Stimulated activated CD4-positive, alpha-beta T cell treated with anti-CD3 and anti-CD28 coated beads, Interleukin-1b, Interleukin-23, amount 100 ng/mL, for 1 hour (primary cell): Measurements from ENCODE around the gene MYO1F.
"Not testable (repeated sequence)": the region's sequence is repeated elsewhere in the genome, so short reads cannot be mapped to it uniquely, and the experiment has no call there.

Source experiments
- DNase-seq, 2 donors: peaks; one replicate each; pipeline ENCODE4 v3.0.0-alpha.2; 2020; ENCODE audit warnings: low read depth in 2 of 2

The MYO1F gene

GRCh38 chr19:8564866-8565265 is 12.4 kb downstream of the MYO1F start:
- not testable (repeated sequence) for DNase-seq

GRCh38 chr19:8561075-8561764 is 16.0 kb downstream of the MYO1F start:
- no peak for DNase-seq

DNA sequence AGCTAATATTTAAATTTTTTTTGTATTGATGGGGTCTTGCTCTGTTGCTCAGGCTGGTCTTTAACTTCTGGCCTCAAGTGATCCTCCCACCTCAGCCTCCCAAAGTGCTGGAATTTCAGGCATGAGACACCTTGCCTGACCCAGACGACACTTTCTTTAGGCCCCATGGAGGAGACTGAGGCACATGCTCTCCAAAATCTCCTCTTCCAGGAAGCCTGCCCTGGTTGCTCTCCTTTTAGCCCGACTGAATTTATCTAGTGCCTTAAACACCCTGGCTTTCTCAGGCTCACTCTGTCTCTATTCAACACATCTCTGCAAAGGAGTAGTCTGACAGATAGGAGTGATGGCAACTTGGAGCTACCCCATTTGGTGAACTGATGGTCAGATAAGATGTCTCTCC is 18.9 kb downstream of the MYO1F start:
- no peak for DNase-seq

DNA sequence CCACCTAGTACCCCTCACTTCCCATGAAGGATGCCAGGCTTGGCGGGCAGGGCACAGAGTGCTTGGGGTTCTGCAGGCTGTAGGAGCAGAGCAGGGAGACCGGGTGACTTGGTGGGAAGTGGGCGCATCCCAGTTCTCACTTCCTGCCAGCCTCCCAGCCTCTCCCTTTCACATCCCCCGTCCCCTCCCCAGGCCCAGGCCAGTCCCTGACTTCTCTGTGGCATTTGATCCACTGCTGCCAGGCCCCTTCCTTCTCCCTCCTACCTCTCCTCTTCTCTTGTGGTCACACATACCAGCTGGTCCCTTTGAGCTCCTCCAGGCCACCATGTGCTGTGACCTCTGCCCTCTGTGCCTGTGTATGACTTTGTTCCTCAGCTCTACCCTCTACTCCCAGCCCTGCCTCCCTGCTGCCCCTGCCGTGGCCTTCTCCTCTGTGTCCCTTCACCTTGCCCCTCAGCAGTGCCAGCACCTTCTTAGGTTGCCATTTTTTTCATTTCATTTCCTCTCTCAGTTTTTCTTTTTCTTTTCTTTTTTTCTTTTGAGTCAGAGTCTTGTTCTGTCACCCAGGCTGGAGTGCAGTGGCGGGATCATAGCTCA is 19.5 kb downstream of the MYO1F start:
- no peak for DNase-seq

DNA sequence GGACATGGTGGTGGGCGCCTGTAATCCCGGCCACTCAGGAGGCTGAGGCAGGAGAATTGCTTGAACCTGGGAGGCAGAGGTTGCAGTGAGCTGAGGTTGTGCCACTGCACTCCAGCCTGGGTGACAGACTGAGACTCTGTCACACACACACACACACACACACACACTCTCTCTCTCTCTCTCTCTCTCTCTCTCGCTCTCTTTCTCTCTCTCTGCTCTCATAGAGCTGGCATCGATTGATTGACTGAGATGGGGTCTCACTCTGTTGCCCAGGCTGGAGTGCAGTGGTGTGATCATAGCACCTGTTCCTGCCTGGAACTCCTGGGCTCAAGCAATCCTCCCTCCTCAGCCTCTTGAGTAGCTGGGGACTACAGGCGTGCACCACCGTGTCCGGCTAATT is 23.5 kb downstream of the MYO1F start:
- not testable (repeated sequence) for DNase-seq

DNA sequence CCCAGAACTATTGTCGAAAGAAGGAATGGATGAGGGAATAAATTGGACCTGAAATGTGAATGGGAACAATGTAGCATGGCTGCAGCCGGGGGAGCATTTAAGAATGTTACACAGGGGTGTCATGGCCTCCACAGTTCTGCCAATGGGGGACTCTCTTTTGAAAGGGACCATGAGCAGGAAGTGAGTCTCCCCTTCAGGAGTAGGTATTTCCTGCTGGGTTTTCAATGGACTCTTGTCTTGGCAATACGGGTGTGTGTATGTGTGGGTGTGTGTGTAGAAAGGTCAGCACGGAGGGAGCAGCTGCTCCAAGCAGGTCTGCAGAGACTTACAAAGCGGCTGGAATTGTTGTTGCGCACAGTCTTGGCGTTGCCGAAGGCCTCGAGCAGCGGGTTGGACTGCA is 24.4 kb downstream of the MYO1F start:
- no peak for DNase-seq

GRCh38 chr19:8550070-8550469 is 27.2 kb downstream of the MYO1F start:
- no peak for DNase-seq

GRCh38 chr19:8545743-8546142 is 31.5 kb downstream of the MYO1F start:
- DNase-seq: no peak

DNA sequence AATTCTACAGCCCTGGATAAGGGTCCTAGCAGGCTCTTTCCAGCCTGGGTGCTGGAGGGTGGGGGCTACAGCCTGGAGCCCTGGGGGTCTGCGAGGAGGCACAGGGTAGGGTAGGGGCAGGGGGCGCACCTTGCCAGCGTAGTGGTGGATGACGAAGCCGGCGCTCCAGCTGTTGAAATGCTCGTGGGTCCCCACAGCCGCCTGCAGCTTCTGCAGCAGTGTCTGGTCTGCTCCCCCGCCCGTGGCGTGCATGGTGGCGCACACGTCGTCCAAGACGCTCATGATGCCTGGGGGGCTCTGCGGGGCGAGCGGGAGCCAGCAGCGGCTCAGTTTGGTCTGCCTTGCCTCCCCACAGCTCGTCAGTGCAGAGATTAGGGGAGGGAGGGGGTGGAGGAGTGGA is 33.1 kb downstream of the MYO1F start:
- no peak for DNase-seq

DNA sequence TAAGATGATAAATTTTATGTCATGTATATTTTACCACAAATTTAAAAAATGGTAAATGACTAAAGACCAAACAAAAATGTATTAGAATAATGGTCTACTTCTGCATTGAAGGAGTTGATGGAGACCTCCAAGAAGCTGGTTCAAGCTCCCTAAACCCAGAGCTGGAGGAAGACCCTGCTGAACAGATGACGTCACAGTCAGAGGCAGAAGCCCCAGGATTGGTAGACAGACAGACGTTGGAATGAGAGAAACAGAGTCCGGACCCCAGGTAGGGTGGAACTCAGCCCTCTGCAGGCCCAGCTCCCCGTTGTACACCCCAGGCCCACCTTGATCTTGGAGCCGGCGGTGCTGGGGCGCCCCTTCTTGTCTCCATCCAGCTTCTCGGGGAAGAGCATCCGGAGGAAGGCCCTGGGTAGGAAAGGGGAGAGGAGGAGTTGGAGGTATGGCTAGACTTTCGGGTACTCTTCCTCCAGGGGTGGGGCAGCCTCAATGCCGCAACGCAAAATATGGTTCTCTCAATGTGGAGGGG is 37.6 kb downstream of the MYO1F start:
- no peak for DNase-seq

DNA sequence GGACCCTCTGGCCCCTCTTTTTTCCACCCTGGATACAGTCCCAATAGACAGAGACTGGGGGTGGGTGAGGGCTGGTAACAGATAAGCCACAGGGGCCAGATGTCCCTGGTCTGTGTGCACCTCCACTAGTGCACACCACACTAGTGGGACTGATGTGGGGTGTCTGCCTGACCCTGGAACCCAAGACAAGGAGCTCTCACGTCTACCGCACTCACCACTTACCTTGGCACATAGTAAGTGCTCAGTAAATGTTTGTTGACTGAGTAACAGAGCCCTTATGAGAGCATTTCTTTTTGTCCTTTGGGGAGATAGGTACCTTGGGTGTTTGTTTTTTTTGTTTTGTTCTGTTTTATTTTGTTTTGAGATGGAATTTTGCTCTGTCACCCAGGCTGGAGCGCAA is 40.1 kb downstream of the MYO1F start:
- no peak for DNase-seq

GRCh38 chr19:8536282-8536681 is 41.0 kb downstream of the MYO1F start:
- DNase-seq: no peak

GRCh38 chr19:8532225-8532624 is 45.0 kb downstream of the MYO1F start:
- no peak for DNase-seq

DNA sequence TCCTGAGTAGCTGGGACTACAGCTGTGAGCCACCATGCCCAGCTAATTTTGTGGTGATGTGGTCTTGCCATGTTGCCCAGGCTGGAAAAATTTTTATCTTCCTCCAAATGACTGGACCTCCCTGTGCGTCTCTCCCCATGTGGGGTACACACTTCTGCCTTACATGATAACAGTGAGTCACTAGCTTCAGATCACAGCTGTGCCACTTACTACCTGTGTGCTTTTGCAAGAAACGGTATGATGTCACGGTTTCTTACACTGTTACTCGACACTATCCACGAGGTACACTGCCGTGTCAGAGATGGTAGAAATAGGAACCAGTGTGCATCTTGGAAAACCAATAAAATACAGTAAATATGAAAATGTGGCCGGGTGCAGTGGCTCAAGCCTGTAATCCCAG is 45.8 kb downstream of the MYO1F start:
- no peak for DNase-seq

DNA sequence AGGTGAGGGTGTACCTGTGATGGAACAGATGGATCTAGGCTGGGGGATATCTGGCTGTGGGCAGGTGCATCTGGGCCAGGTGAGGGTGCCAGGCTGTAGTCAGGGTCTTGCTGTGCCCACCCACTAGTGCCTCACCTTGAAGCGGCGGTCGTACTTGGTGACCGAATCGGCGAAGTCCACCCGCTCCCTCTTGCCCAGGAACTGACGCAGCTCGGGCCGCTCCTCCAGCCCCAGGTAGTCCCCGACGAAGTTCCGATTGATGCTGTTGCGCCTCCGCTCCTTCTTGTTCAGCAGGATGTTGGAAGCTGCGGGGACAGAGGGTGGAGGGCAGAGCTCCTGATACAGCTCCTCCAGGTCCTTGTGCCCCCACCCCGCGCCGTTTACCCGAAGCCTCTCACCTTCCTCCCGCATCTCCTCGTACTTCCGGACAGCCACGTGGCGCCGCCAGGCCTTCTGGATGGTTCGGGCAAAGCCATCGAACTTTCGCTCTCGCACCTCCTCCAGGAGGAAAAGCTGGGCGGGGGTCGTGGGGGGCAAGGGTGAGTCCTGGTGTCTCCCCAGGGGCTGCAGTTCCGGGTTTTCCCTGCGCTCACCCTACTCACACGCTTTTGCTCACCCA is 47.1 kb downstream of the MYO1F start:
- DNase-seq: no peak

DNA sequence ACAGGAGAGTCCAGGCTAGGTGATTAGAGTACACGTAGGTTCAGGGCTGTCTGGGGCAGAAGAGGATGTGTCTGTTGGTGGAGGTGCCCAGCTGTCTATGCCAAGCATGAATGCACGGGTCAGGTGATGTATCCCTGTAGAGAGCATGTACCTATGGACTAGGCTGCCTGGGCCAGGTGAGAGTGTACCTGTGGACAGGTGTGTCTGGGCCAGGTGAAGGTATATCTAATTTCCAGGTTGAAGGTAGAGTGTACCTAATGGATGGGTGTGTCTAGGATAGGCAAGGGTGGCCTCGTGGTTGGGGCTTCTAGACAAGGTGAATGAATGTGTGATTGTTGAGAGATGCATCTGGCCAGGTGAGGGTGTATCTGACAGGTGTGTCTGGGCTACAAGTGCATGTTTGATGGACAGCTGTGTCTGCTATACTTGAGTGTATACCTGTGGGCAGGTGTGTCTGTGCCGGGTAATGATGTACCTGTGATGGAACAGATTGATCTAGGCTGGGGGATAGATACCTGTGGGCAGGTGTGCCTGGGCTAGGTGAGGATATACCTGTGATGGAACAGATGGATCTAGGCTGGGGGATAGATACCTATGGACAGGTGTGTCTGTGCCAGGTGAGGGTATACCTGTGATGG is 47.8 kb downstream of the MYO1F start:
- no peak for DNase-seq

- DNase-seq: no peak
Measured at GRCh38 chr19:8528500-8528899, 48.7 kb downstream of the MYO1F start.

GRCh38 chr19:8526345-8527091 is 50.7 kb downstream of the MYO1F start:
- DNase-seq: no peak

- DNase-seq: no peak
Measured at GRCh38 chr19:8525401-8525684, 51.9 kb downstream of the MYO1F start.

- DNase-seq: no peak
Measured at GRCh38 chr19:8519388-8519787, 57.9 kb downstream of the MYO1F start.

- no peak for DNase-seq
Measured at GRCh38 chr19:8518536-8518935, 58.7 kb downstream of the MYO1F start.
